ENCODE measurements around the gene VAV2. TPM values are rescaled to one million over a fixed set of nuclear protein-coding genes. Genes with fewer than 3 reads are reported as not detected.

The VAV2 gene
- total and polyA plus RNA-seq, 2 of the 4 experiments (the other 2 are of a cell fraction) = 10.8 to 13.4 TPM

- POLR2A ChIA-PET (ENCODE audit: unreplicated experiment) = no interaction called here
These were observed 173.7 kb downstream of the VAV2 start for GRCh38 chr9:133818444-133818843.

More at GRCh38 chr9:133818444-133818843, 173.7 kb downstream of the VAV2 start:
- WGBS, 2 experiments (ENCODE audit: extremely low coverage in 2 of 2, insufficient read length in 1 of 2) = 76% methylated on average over 3 of the region's 3 CpGs; no CpG with 5 or more reads in 1 of the 2 experiments
- no peak for ATAC-seq (ENCODE audit: low read depth)
- H3K56ac ChIP-seq (ENCODE audit: extremely low read depth, insufficient read depth, low read length) = no peak overlapping the region
- H4K5ac ChIP-seq (ENCODE audit: low read depth, low read length) = no peak overlapping the region
- no peak overlapping the region for H4K91ac ChIP-seq (ENCODE audit: insufficient read depth, low read depth, low read length)
- no peak overlapping the region for H3K18ac ChIP-seq (ENCODE audit: low read depth, low read length)
- CTCF ChIA-PET = no interaction called here
- TF ChIP-seq CEBPB (IDR thresholded peaks at IDR 0.05; ENCODE audit: low read depth, low read length) = 0 out of 2 replicates have a peak, but pooled peaks have one; percentile 24
- TF ChIP-seq NFE2L2 (IDR thresholded peaks at IDR 0.05; ENCODE audit: low read depth, low read length) = no peak
- DNase-seq = peak; percentile 39
- no peak overlapping the region for H2BK15ac ChIP-seq (ENCODE audit: low read depth, low read length)
- H3K4ac ChIP-seq (ENCODE audit: low read depth, low read length) = no peak overlapping the region
- peaks cover 3% of the 10 kb centered on the region for H3K9me1 ChIP-seq (ENCODE audit: insufficient read depth, low read length)
- no peak overlapping the region for H2BK5ac ChIP-seq (ENCODE audit: low read depth, low read length, poor library complexity, severe bottlenecking)
- H3K4me3 ChIP-seq (ENCODE audit: insufficient read depth, low read depth, low read length) = no peak overlapping the region
- H3K9ac ChIP-seq (ENCODE audit: low read depth, low read length) = no peak overlapping the region
- H4K8ac ChIP-seq (ENCODE audit: low read depth in 2 of 2, low read length in 2 of 2) = no peak overlapping the region
- intact Hi-C loops (cut with micrococcal nuclease) = no loop called here
- no peak overlapping the region for H3K23ac ChIP-seq (ENCODE audit: low read depth, low read length)
- no peaks in the 10 kb centered on the region; the same call in 1 of the 2 replicates for H4K20me1 ChIP-seq (ENCODE audit: insufficient read depth, low read length)
- no TSS peak for BruUV-seq (replicated peaks)
- H3K27ac ChIP-seq (ENCODE audit: insufficient read depth, low read length) = no peak overlapping the region
- no peaks in the 10 kb centered on the region; the same call in 1 of the 2 replicates for H3K4me1 ChIP-seq (ENCODE audit: control insufficient read depth, insufficient read depth, low read length)
- no peaks in the 10 kb centered on the region; the same call in 1 of the 2 replicates for H3K36me3 ChIP-seq (ENCODE audit: control insufficient read depth, insufficient read depth, low read length)
- no peak overlapping the region for H2AK5ac ChIP-seq (ENCODE audit: low read depth, low read length)
- dilution Hi-C loops (cut with HindIII; ENCODE audit: low sequenced_read_pairs, unreplicated experiment) = no loop called here
- H2BK120ac ChIP-seq (ENCODE audit: low read depth, low read length) = no peak overlapping the region
- H3K79me1 ChIP-seq (ENCODE audit: low read depth in 1 of 2, low read length in 2 of 2) = peaks cover 0 to 30% of the 10 kb centered on the region in 2 experiments; a peak in 2 of 4 replicates
- no peak overlapping the region for H3K14ac ChIP-seq (replicated peaks; ENCODE audit: low read depth, low read length)
- no peak overlapping the region for H3K4me2 ChIP-seq (ENCODE audit: low read depth, low read length)
- no peak overlapping the region for H2BK20ac ChIP-seq (ENCODE audit: low read depth, low read length)
- no peak overlapping the region for H2AK9ac ChIP-seq (replicated peaks; ENCODE audit: low read depth, low read length, poor library complexity)
- H2AFZ ChIP-seq (replicated peaks; ENCODE audit: low read length, poor library complexity) = no peak overlapping the region
- no peaks in the 10 kb centered on the region for H3K9me3 ChIP-seq (ENCODE audit: control insufficient read depth, insufficient read depth, low read length)
- in situ Hi-C loops (cut with MboI; ENCODE audit: low sequenced_read_pairs) = loop anchor here (25.0 kb wide), 1 partner anchor 594 kb away; no protein-coding TSS in a partner anchor
- H3K27me3 ChIP-seq (ENCODE audit: control insufficient read depth, insufficient read depth, low read length) = no peaks in the 10 kb centered on the region
